Stimulated activated CD4-positive, alpha-beta T cell treated with anti-CD3 and anti-CD28 coated beads, Interleukin-15, amount 100 ng/mL, for 1 hour (primary cell): ENCODE results near the gene CHAMP1.
"Not testable (repeated sequence)": the region's sequence is repeated elsewhere in the genome, so short reads cannot be mapped to it uniquely, and the experiment has no call there.

Experiments used
- DNase-seq, 2 donors: peaks; one replicate each; pipeline ENCODE4 v3.0.0-alpha.2; 2020; ENCODE audit warnings: low read depth in 1 of 2, low spot score in 1 of 2

The CHAMP1 gene

GRCh38 chr13:114328595-114328994 is 14.3 kb downstream of the CHAMP1 start:
- no peak for DNase-seq

- no peak for DNase-seq
Measured at GRCh38 chr13:114330086-114330485, 15.8 kb downstream of the CHAMP1 start.

- DNase-seq = not testable (repeated sequence)
Measured at GRCh38 chr13:114333881-114334280, 19.6 kb downstream of the CHAMP1 start.

- no peak for DNase-seq
Measured at GRCh38 chr13:114334305-114335053, 20.2 kb downstream of the CHAMP1 start.

- not testable (repeated sequence) for DNase-seq
Measured at GRCh38 chr13:114336457-114336856, 22.2 kb downstream of the CHAMP1 start.

- DNase-seq = no peak
Measured at GRCh38 chr13:114338959-114339358, 24.7 kb downstream of the CHAMP1 start.

- no peak for DNase-seq
Measured at GRCh38 chr13:114339857-114340534, 25.7 kb downstream of the CHAMP1 start.

- no peak for DNase-seq
Measured at GRCh38 chr13:114341003-114341777, 26.9 kb downstream of the CHAMP1 start.

GRCh38 chr13:114347256-114347655 is 33.0 kb downstream of the CHAMP1 start:
- not testable (repeated sequence) for DNase-seq

GRCh38 chr13:114352763-114353162 is 38.5 kb downstream of the CHAMP1 start:
- DNase-seq = not testable (repeated sequence)

- DNase-seq = not testable (repeated sequence)
Measured at GRCh38 chr13:114353382-114353781, 39.1 kb downstream of the CHAMP1 start.
